ENCODE data around the gene ESYT2.
A peak's percentile ranks its signal among the peaks of the same experiment; 100 is the strongest.
"Not testable (repeated sequence)": the region's sequence is repeated elsewhere in the genome, so short reads cannot be mapped to it uniquely, and the experiment has no call there.

Gene ESYT2, protein sequence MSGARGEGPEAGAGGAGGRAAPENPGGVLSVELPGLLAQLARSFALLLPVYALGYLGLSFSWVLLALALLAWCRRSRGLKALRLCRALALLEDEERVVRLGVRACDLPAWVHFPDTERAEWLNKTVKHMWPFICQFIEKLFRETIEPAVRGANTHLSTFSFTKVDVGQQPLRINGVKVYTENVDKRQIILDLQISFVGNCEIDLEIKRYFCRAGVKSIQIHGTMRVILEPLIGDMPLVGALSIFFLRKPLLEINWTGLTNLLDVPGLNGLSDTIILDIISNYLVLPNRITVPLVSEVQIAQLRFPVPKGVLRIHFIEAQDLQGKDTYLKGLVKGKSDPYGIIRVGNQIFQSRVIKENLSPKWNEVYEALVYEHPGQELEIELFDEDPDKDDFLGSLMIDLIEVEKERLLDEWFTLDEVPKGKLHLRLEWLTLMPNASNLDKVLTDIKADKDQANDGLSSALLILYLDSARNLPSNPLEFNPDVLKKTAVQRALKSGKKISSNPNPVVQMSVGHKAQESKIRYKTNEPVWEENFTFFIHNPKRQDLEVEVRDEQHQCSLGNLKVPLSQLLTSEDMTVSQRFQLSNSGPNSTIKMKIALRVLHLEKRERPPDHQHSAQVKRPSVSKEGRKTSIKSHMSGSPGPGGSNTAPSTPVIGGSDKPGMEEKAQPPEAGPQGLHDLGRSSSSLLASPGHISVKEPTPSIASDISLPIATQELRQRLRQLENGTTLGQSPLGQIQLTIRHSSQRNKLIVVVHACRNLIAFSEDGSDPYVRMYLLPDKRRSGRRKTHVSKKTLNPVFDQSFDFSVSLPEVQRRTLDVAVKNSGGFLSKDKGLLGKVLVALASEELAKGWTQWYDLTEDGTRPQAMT
- total RNA-seq, result 283 to 495 (median 372) reads per million in 3 donors

DNA sequence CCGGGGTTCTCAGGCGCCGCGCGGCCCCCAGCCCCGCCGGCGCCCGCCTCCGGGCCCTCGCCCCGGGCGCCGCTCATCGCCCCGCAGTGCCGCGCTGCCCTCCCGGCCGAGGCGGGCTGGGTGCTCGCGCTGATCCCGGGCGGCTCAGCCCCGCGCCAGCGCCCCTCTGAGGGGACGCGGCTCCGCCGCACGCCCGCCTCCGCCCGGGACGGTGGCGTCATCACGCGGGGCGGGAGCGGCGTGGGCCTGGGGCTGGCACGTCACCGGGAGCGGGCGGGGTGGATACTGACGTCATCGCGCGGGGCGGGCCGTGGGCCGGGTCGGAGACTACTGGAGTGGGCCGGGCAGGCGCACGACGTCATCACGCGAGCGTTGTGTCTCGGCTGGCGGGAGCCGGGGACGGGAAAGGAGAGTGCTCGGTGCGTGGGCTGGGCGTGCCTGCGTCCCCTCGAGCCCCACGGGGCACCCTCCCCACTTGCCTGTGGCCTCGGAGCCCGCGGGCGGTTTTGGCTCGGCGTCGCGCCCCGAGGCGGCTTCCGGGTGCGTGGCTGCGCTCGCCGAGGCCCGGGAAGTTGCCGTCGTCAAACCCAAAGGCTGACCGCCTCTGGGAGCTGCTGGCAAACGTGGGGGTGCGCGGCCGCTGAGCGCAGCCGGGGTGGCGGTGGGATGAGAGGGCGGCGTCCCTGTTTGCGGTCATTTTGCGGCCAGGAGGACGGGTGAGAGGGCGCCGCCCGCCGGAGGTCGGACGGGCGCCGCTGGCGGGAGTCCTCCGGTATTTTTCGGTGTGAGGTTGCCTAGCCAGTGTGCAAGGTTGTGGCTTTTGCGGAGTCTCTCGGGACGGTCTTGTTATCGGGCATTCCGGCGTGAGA, at the start of gene ESYT2:
Gene ESYT2 (minus strand): TSS at position 168 of the 869 bp plus-strand sequence. CDS start 91 bp downstream, at position 77.
- peak within 1 kb of the TSS; percentile 83 for H3K4me3 ChIP-seq (ENCODE audit: insufficient read depth, low read depth, low read length, poor library complexity, severe bottlenecking)
- DNase-seq, result peak; percentile 98 to 99 (median 99)
- H3K36me3 ChIP-seq (ENCODE audit: control insufficient read depth, insufficient read depth, low read length), result no peaks in the 10 kb centered on the region
- H3K4me1 ChIP-seq (ENCODE audit: control insufficient read depth, insufficient read depth, low read length, poor library complexity, severe bottlenecking), result peaks cover 8% of the 10 kb centered on the region
- H3K9me3 ChIP-seq (ENCODE audit: control insufficient read depth, low read length), result no peaks in the 10 kb centered on the region
- H3K27me3 ChIP-seq (replicated peaks; ENCODE audit: control insufficient read depth, insufficient read depth, low read length, poor library complexity, severe bottlenecking), result no peaks in the 10 kb centered on the region
- H3K27ac ChIP-seq (ENCODE audit: insufficient read depth, low read length, poor library complexity, severe bottlenecking), result peak within 1 kb of the TSS; percentile 94

- not testable (repeated sequence) for H3K4me1 ChIP-seq (ENCODE audit: control insufficient read depth, insufficient read depth, low read length, poor library complexity, severe bottlenecking); H3K27ac ChIP-seq (ENCODE audit: insufficient read depth, low read length, poor library complexity, severe bottlenecking); H3K27me3 ChIP-seq (replicated peaks; ENCODE audit: control insufficient read depth, insufficient read depth, low read length, poor library complexity, severe bottlenecking); H3K4me3 ChIP-seq (ENCODE audit: insufficient read depth, low read depth, low read length, poor library complexity, severe bottlenecking); DNase-seq; H3K9me3 ChIP-seq (ENCODE audit: control insufficient read depth, low read length)
- H3K36me3 ChIP-seq (ENCODE audit: control insufficient read depth, insufficient read depth, low read length), result peaks cover 17% of the 10 kb centered on the region
These were observed 49.1 kb upstream of the ESYT2 start for GRCh38 chr7:158878151-158879079.

GRCh38 chr7:158876984-158877383, 47.7 kb upstream of the ESYT2 start:
- peaks cover 17% of the 10 kb centered on the region for H3K36me3 ChIP-seq (ENCODE audit: control insufficient read depth, insufficient read depth, low read length)
- H3K27ac ChIP-seq (ENCODE audit: insufficient read depth, low read length, poor library complexity, severe bottlenecking), result no peak overlapping the region
- no peak for DNase-seq
- no peaks in the 10 kb centered on the region for H3K9me3 ChIP-seq (ENCODE audit: control insufficient read depth, low read length)
- no peaks in the 10 kb centered on the region for H3K27me3 ChIP-seq (replicated peaks; ENCODE audit: control insufficient read depth, insufficient read depth, low read length, poor library complexity, severe bottlenecking)
- H3K4me3 ChIP-seq (ENCODE audit: insufficient read depth, low read depth, low read length, poor library complexity, severe bottlenecking), result no peak overlapping the region
- no peaks in the 10 kb centered on the region for H3K4me1 ChIP-seq (ENCODE audit: control insufficient read depth, insufficient read depth, low read length, poor library complexity, severe bottlenecking)

GRCh38 chr7:158869876-158870275, 40.6 kb upstream of the ESYT2 start:
- no peak overlapping the region for H3K4me3 ChIP-seq (ENCODE audit: insufficient read depth, low read depth, low read length, poor library complexity, severe bottlenecking)
- peaks cover 5% of the 10 kb centered on the region for H3K36me3 ChIP-seq (ENCODE audit: control insufficient read depth, insufficient read depth, low read length)
- H3K27ac ChIP-seq (ENCODE audit: insufficient read depth, low read length, poor library complexity, severe bottlenecking), result no peak overlapping the region
- DNase-seq, result no peak
- no peaks in the 10 kb centered on the region for H3K9me3 ChIP-seq (ENCODE audit: control insufficient read depth, low read length)
- no peaks in the 10 kb centered on the region for H3K4me1 ChIP-seq (ENCODE audit: control insufficient read depth, insufficient read depth, low read length, poor library complexity, severe bottlenecking)
- no peaks in the 10 kb centered on the region for H3K27me3 ChIP-seq (replicated peaks; ENCODE audit: control insufficient read depth, insufficient read depth, low read length, poor library complexity, severe bottlenecking)

DNA sequence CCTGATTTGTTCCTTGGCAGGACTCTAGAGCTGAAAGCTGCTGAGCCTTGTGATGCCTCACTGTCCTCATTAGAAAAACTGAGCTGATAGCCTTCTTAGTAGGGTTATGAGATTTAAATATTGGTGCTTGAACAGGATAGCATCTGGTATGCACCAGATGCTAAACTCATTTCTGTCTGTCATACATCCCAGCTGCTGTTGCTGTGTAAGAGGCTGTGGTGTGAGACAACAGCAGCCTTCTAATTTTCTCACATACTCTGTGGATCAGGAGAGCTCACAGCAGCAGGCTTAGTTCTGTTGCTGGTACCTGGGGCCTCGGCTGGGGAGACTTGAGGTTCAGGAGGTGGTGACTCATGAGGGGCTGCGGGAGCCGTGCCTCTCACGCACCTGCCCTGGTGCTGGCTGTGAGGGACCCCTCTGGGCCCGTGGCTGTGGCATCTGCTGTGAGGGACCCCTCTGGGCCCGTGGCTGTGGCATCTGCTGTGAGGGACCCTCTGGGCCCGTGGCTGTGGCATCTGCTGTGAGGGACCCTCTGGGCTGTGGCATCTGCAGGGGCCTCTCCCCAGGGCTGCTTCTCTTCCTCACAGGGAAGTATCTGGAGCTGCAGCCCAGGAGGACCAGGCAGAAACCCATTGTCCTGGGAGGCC, 39.6 kb upstream of the ESYT2 start:
- Histone ChIP-seq H3K27ac (ENCODE audit: insufficient read depth, low read length, poor library complexity, severe bottlenecking) (no peak overlapping the region), H3K4me3 (ENCODE audit: insufficient read depth, low read depth, low read length, poor library complexity, severe bottlenecking) (no peak overlapping the region), H3K27me3 (replicated peaks; ENCODE audit: control insufficient read depth, insufficient read depth, low read length, poor library complexity, severe bottlenecking) (no peaks in the 10 kb centered on the region), H3K4me1 (ENCODE audit: control insufficient read depth, insufficient read depth, low read length, poor library complexity, severe bottlenecking) (no peaks in the 10 kb centered on the region), H3K36me3 (ENCODE audit: control insufficient read depth, insufficient read depth, low read length) (peaks cover 5% of the 10 kb centered on the region), H3K9me3 (ENCODE audit: control insufficient read depth, low read length) (no peaks in the 10 kb centered on the region)
- DNase-seq, result no peak

DNA sequence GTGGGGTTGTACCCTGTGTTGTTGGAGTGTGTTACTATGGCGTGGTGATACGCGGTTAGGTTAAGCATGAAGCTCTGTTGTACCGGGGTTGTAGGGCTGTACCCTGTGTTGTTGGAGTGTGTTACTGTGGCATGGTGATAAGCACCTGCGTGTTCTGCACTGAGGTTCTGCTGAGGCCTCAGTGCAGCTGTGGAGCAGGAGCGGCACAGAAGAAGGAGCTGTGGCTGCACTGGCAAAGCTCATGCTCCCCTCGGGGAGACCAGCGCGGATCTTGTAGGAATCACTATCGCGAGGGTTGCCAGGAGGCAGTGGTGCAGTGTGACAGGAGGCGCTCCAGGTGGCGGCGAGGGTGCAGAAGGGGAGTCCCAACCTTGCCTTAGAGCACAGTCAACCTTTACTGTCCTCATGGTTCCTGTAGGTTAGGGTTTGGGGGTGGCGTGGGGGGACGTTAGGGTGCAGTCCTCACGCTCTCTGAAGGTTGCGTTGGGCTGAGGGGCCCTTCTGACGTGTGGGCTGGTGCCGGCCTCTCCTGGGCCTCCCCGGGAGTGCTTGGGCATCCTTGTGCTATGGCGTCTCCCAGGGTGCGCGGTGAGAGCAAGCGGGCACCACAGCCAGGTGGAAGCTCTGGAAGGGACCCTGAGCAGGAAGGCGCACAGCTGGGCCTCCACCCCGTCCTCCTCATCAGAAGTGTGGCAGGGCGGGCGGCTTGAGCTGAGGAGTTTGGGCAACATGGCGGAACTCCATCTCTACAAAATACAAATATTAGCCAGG, 38.1 kb upstream of the ESYT2 start:
- no peaks in the 10 kb centered on the region for H3K4me1 ChIP-seq (ENCODE audit: control insufficient read depth, insufficient read depth, low read length, poor library complexity, severe bottlenecking)
- no peaks in the 10 kb centered on the region for H3K9me3 ChIP-seq (ENCODE audit: control insufficient read depth, low read length)
- H3K36me3 ChIP-seq (ENCODE audit: control insufficient read depth, insufficient read depth, low read length), result peaks cover 5% of the 10 kb centered on the region
- H3K27me3 ChIP-seq (replicated peaks; ENCODE audit: control insufficient read depth, insufficient read depth, low read length, poor library complexity, severe bottlenecking), result no peaks in the 10 kb centered on the region
- DNase-seq, result no peak
- no peak overlapping the region for H3K4me3 ChIP-seq (ENCODE audit: insufficient read depth, low read depth, low read length, poor library complexity, severe bottlenecking)
- H3K27ac ChIP-seq (ENCODE audit: insufficient read depth, low read length, poor library complexity, severe bottlenecking), result no peak overlapping the region

DNA sequence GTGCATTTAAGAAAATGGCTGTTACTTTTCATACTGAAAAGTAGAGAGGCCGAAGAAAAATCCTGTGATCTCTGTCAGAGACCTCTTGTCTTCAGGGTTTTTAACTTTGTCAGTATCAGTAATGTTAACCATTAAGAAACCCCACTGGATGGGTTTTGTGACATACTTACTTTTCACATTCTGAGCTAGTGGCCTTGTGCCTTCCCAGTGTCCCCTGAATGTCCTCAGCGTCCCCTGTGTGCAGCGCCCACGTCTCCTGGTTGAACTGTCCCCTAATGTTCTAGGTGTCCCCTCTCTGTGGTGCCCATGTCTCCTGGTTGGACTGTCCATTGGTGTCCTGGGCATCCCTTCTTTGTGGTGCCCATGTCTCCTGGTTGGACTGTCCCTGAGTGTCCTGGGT, 36.7 kb upstream of the ESYT2 start:
- no peak for DNase-seq
- Histone ChIP-seq H3K4me3 (ENCODE audit: insufficient read depth, low read depth, low read length, poor library complexity, severe bottlenecking) (no peak overlapping the region), H3K4me1 (ENCODE audit: control insufficient read depth, insufficient read depth, low read length, poor library complexity, severe bottlenecking) (no peaks in the 10 kb centered on the region), H3K9me3 (ENCODE audit: control insufficient read depth, low read length) (no peaks in the 10 kb centered on the region), H3K36me3 (ENCODE audit: control insufficient read depth, insufficient read depth, low read length) (peaks cover 2% of the 10 kb centered on the region), H3K27me3 (replicated peaks; ENCODE audit: control insufficient read depth, insufficient read depth, low read length, poor library complexity, severe bottlenecking) (no peaks in the 10 kb centered on the region), H3K27ac (ENCODE audit: insufficient read depth, low read length, poor library complexity, severe bottlenecking) (no peak overlapping the region)

DNA sequence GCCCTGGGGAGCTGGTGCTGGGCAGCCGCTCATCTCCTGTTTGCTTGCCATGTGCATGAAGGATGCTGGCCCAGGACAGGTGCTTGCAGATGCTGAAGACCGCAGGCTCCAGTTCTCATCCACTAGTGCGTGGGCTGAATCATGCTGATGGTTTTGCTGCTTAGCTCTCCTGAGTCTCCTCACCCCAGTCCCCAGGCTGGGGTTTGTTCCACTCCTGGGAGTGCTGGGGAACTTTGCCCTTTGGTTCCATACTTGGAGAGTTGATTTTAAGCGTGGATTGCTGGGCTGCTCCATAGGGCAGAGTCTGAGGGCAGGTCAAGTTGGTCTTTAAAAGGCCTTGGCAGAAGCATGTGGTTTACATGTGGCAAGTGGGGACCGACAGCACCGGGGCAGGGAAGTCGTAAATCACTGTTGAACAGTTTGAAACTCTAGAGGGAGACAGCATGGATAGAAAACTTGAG, 36.2 kb upstream of the ESYT2 start:
- H3K9me3 ChIP-seq (ENCODE audit: control insufficient read depth, low read length), result no peaks in the 10 kb centered on the region
- no peak overlapping the region for H3K4me3 ChIP-seq (ENCODE audit: insufficient read depth, low read depth, low read length, poor library complexity, severe bottlenecking)
- no peaks in the 10 kb centered on the region for H3K27me3 ChIP-seq (replicated peaks; ENCODE audit: control insufficient read depth, insufficient read depth, low read length, poor library complexity, severe bottlenecking)
- DNase-seq, result no peak
- H3K4me1 ChIP-seq (ENCODE audit: control insufficient read depth, insufficient read depth, low read length, poor library complexity, severe bottlenecking), result no peaks in the 10 kb centered on the region
- H3K36me3 ChIP-seq (ENCODE audit: control insufficient read depth, insufficient read depth, low read length), result no peaks in the 10 kb centered on the region
- no peak overlapping the region for H3K27ac ChIP-seq (ENCODE audit: insufficient read depth, low read length, poor library complexity, severe bottlenecking)
